HepG2 (cell line): ENCODE data around the gene GJC1. TPM values are rescaled to one million over a fixed set of nuclear protein-coding genes. Genes with fewer than 3 reads are reported as not detected.

Experiments
- ATAC-seq: fragments of 200-7000 bp; cut with Tn5 transposase; 3 replicates; pipeline ENCODE4 v1.9.1; 2020; ENCODE audit warnings: mild to moderate bottlenecking, moderate library complexity
- BruUV-seq: library from RNA; stranded (reverse); fragments of 400-500 nt; replicated peaks from 2 replicates; lab custom pipeline; 2021; lab: Mats Ljungman, UMichigan
- CTCF ChIA-PET: fragments of 300-600 bp; formaldehyde crosslinking; extraction: SDS; loops from one replicate; lab custom pipeline; 2021; ENCODE audit warnings: low total read pairs, inconsistent platforms, low intra/inter-chr PET ratio; lab: Yijun Ruan, JAX
- POLR2A ChIA-PET: fragments of 350-600 bp; sonication (Branson Sonifier 250); formaldehyde crosslinking; loops from one replicate; lab custom pipeline; 2020; ENCODE audit warnings: antibody characterized with exemption, inconsistent platforms; lab: Yijun Ruan, JAX
- DNase-seq: peaks from one replicate; pipeline ENCODE4 v3.0.0-alpha.2; 2015; ENCODE audit warnings: low spot score
- FAIRE-seq: peaks from 3 replicates; lab custom pipeline; 2011; peaks lifted over from hg19 to GRCh38; lab: Jason Lieb, UNC
- H2AFZ ChIP-seq: one replicate; pipeline ENCODE4 v1.6.1; 2011; ENCODE audit warnings: low read length, inconsistent platforms
- H3K27ac ChIP-seq: fragments of 300-600 bp; 3 replicates; pipeline ENCODE4 v1.8.0; 2011; ENCODE audit warnings: mixed run types, mild to moderate bottlenecking, mixed read lengths, low read length, inconsistent platforms; ENCODE audit not compliant: insufficient read depth; ENCODE audit errors: extremely low read length
- H3K27me3 ChIP-seq, 2 experiments: fragments of 200-600 bp in 1 of 2; 2 replicates in 1 of 2; 3 replicates in 1 of 2; pipeline versions ENCODE4 v1.6.0 to v1.8.0; 2011; ENCODE audit warnings: low read length in 2 of 2, mild to moderate bottlenecking in 2 of 2, moderate library complexity in 2 of 2, inconsistent platforms in 1 of 2; ENCODE audit not compliant: insufficient read depth in 2 of 2, control insufficient read depth in 1 of 2
- H3K36me3 ChIP-seq, 2 experiments: fragments of 200-600 bp in 1 of 2; replicated peaks in 1 of 2; 2 replicates in 1 of 2; 3 replicates in 1 of 2; pipeline versions ENCODE4 v1.5.1 to v1.8.0; 2011; ENCODE audit warnings: low read length in 2 of 2, inconsistent platforms in 1 of 2; ENCODE audit not compliant: insufficient read depth in 2 of 2, control insufficient read depth in 1 of 2
- H3K4me1 ChIP-seq: 2 replicates; pipeline ENCODE4 v1.5.1; 2012; ENCODE audit warnings: low read length, inconsistent platforms; ENCODE audit not compliant: insufficient read depth
- H3K4me2 ChIP-seq: 2 replicates; pipeline ENCODE4 v1.6.0; 2011; ENCODE audit warnings: low read depth, low read length, inconsistent platforms
- H3K4me3 ChIP-seq, 3 experiments: fragments of 200-600 bp in 1 of 3; sonication (generic), shearing (Covaris generic) in 1 of 3; replicated peaks in 1 of 3; 2 replicates each; pipeline ENCODE4 v1.5.1; 2011 to 2016; ENCODE audit warnings: low read length in 3 of 3, inconsistent platforms in 2 of 3, low read depth in 2 of 3, mild to moderate bottlenecking in 2 of 3, control low read depth in 1 of 3, mixed read lengths in 1 of 3; ENCODE audit not compliant: insufficient read depth in 1 of 3
- H3K79me2 ChIP-seq: one replicate; pipeline ENCODE4 v1.6.1; 2011; ENCODE audit warnings: low read length, inconsistent platforms; ENCODE audit not compliant: insufficient read depth
- H3K9ac ChIP-seq: 2 replicates; pipeline ENCODE4 v1.6.0; 2011; ENCODE audit warnings: mild to moderate bottlenecking, low read depth, low read length, inconsistent platforms; ENCODE audit not compliant: insufficient read depth
- H3K9me3 ChIP-seq: 2 replicates; pipeline ENCODE4 v1.5.1; 2012; ENCODE audit warnings: mild to moderate bottlenecking, low read length
- H4K20me1 ChIP-seq: 2 replicates; pipeline ENCODE4 v1.6.0; 2011; ENCODE audit warnings: inconsistent platforms, mild to moderate bottlenecking, low read length, moderate library complexity; ENCODE audit not compliant: insufficient read depth
- ATF4 ChIP-seq, 2 experiments: fragments of 450-650 bp in 1 of 2; sonication (generic) in 1 of 2; formaldehyde crosslinking; IDR thresholded peaks; 2 replicates each; pipeline versions ENCODE4 v1.5.0 to v1.8.0; 2020 to 2022; ENCODE audit warnings: mild to moderate bottlenecking in 1 of 2, missing genetic modification reagents in 1 of 2
- IKZF4 ChIP-seq: sonication (generic); formaldehyde crosslinking; IDR thresholded peaks from 2 replicates; pipeline ENCODE4 v1.5.1; 2020; ENCODE audit warnings: borderline replicate concordance, mild to moderate bottlenecking, low read depth, missing genetic modification reagents; ENCODE audit errors: not compliant biosample characterization
- ONECUT2 ChIP-seq: sonication (generic); formaldehyde crosslinking; IDR thresholded peaks from 2 replicates; pipeline ENCODE4 v1.4.0; 2020; ENCODE audit warnings: missing genetic modification reagents
- ZBTB21 ChIP-seq: sonication (generic); formaldehyde crosslinking; IDR thresholded peaks from 2 replicates; pipeline ENCODE4 v1.4.0; 2020; ENCODE audit warnings: missing genetic modification reagents
- ZBTB34 ChIP-seq: sonication (generic); formaldehyde crosslinking; IDR thresholded peaks from 2 replicates; pipeline ENCODE4 v1.8.0; 2022; ENCODE audit warnings: mild to moderate bottlenecking, missing genetic modification reagents
- ZBTB40 ChIP-seq, 2 experiments: fragments of 450-650 bp in 1 of 2; sonication (generic) in 1 of 2; formaldehyde crosslinking in 1 of 2; IDR thresholded peaks; 2 replicates each; pipeline versions ENCODE4 v1.6.1 to v1.8.0; 2016 to 2022; ENCODE audit warnings: antibody characterized with exemption in 1 of 2, mild to moderate bottlenecking in 1 of 2, missing genetic modification reagents in 1 of 2
- ZNF224 ChIP-seq: sonication (generic); formaldehyde crosslinking; IDR thresholded peaks from 2 replicates; pipeline ENCODE4 v1.5.0; 2020; ENCODE audit warnings: mild to moderate bottlenecking, missing genetic modification reagents
- ZNF282 ChIP-seq: fragments of 450-650 bp; IDR thresholded peaks from 2 replicates; pipeline ENCODE4 v1.6.1; 2018; ENCODE audit not compliant: partially characterized antibody
- WGBS: methylation state at CpG from one replicate; pipeline ENCODE4 v1.1.6; 2017; ENCODE audit warnings: low lambda C conversion rate; 5-methylcytosine and 5-hydroxymethylcytosine counted together
- in situ Hi-C: cut with HindIII; loops from 2 replicates; pipeline ENCODE4 v1.10.0; 2017; ENCODE audit warnings: low pct_unique_long_range_greater_than_20kb; ENCODE audit not compliant: extremely low pct_ligation_motif_present
- intact Hi-C: fragments of 100-400 bp; cut with micrococcal nuclease; formaldehyde crosslinking; loops from one replicate; pipeline ENCODE4 v1.10.0; 2022; ENCODE audit not compliant: unreplicated experiment
- polyA plus RNA-seq, 8 experiments: library from polyadenylated mRNA; depleted of rRNA in 3 of 8; stranded (reverse) in 7 of 8; unstranded in 1 of 8; fragments of >200 nt; fragmentation: Illumina TruSeq in 4 of 8; extraction: Trizol in 4 of 8; gene quantifications; 2 replicates each; pipeline versions ENCODE4 v1.2.1 to v1.2.3, GENCODE V29; 2011 to 2016; ENCODE audit warnings: low read depth in 4 of 8, missing spikeins in 1 of 8, mixed read lengths in 1 of 8; ENCODE audit not compliant: insufficient read depth in 1 of 8
- total RNA-seq, 5 experiments: library from RNA; depleted of rRNA; stranded (reverse); fragments of >200 nt; fragmentation: Illumina TruSeq; extraction: Trizol; gene quantifications; 2 replicates each; pipeline ENCODE4 v1.2.3, GENCODE V29; 2016; ENCODE audit warnings: low read depth in 1 of 5

The GJC1 gene
- total and polyA plus RNA-seq, 2 of the 13 experiments (the other 11 are each of a cell fraction or from before 2014, with no cell fraction given) = 1.7 TPM

GRCh38 chr17:44807093-44807816 is 22.8 kb downstream of the GJC1 start:
- no peak for FAIRE-seq
- 62% methylated on average over 4 of the region's 4 CpGs for WGBS

More at GRCh38 chr17:44807093-44807816, 22.8 kb downstream of the GJC1 start:
- CTCF ChIA-PET = no interaction called here
- H3K27me3 ChIP-seq = no peaks in the 10 kb centered on the region
- peaks cover 0 to 1% of the 10 kb centered on the region in 2 experiments; a peak in 3 of 5 replicates for H3K36me3 ChIP-seq
- H3K79me2 ChIP-seq = no peaks in the 10 kb centered on the region
- no peaks in the 10 kb centered on the region for H3K4me1 ChIP-seq
- H3K9ac ChIP-seq = no peak overlapping the region
- ATAC-seq (no peak), DNase-seq (no peak)
- no peaks in the 10 kb centered on the region for H3K9me3 ChIP-seq
- in situ Hi-C loops (no loop called here), intact Hi-C loops (no loop called here)
- TF ChIP-seq ZBTB40 (IDR thresholded peaks at IDR 0.05) (no peak), ZBTB40 (CRISPR knock-in tag; IDR thresholded peaks at IDR 0.05) (no peak), ZNF282 (no peak), ZBTB34 (no peak), ZNF224 (CRISPR knock-in tag) (no peak), IKZF4 (no peak), ZBTB21 (no peak), ONECUT2 (CRISPR knock-in tag) (no peak), ATF4 (CRISPR knock-in tag; IDR thresholded peaks at IDR 0.05) (no peak)
- H3K4me2 ChIP-seq = no peak overlapping the region
- BruUV-seq = no TSS peak
- H3K27ac ChIP-seq = no peak overlapping the region
- no peaks in the 10 kb centered on the region for H4K20me1 ChIP-seq
- H3K4me3 ChIP-seq = no peak overlapping the region
- H2AFZ ChIP-seq = no peak overlapping the region
- POLR2A ChIA-PET = no interaction called here
